HG02884 (cell line): ENCODE measurements around the gene MYO1E.
A peak's percentile ranks its signal among the peaks of the same experiment; 100 is the strongest.
"Not testable (repeated sequence)": the region's sequence is repeated elsewhere in the genome, so short reads cannot be mapped to it uniquely, and the experiment has no call there.

Experiments used
- ATAC-seq: cut with Tn5 transposase; IDR thresholded peaks from one replicate; pipeline ENCODE4 v1.9.1; 2021; ENCODE audit warnings: mild to moderate bottlenecking, moderate library complexity; ENCODE audit not compliant: unreplicated experiment

Gene MYO1E

GRCh38 chr15:59372352-59373211 is at the start of gene MYO1E:
Gene MYO1E, minus strand, starts transcription at chr15:59372871. Its CDS starts 371 bp downstream, at chr15:59372500.
- ATAC-seq, result no peak

GRCh38 chr15:59420986-59421618 is 48.4 kb upstream of the MYO1E start:
- ATAC-seq, result no peak

GRCh38 chr15:59420108-59420507 is 47.4 kb upstream of the MYO1E start:
- ATAC-seq, result no peak

GRCh38 chr15:59419170-59419569 is 46.5 kb upstream of the MYO1E start:
- ATAC-seq, result no peak

GRCh38 chr15:59416816-59417215 is 44.1 kb upstream of the MYO1E start:
- ATAC-seq, result no peak

- no peak for ATAC-seq
Observed at GRCh38 chr15:59413577-59413976, 40.9 kb upstream of the MYO1E start.

- no peak for ATAC-seq
Observed at GRCh38 chr15:59410391-59410896, 37.8 kb upstream of the MYO1E start.

- ATAC-seq, result no peak
Observed at GRCh38 chr15:59407946-59408345, 35.3 kb upstream of the MYO1E start.

- ATAC-seq, result no peak
Observed at GRCh38 chr15:59406446-59406845, 33.8 kb upstream of the MYO1E start.

GRCh38 chr15:59405079-59405478 is 32.4 kb upstream of the MYO1E start:
- no peak for ATAC-seq

- ATAC-seq, result no peak
Observed at GRCh38 chr15:59401824-59402569, 29.3 kb upstream of the MYO1E start.

- ATAC-seq, result not testable (repeated sequence)
Observed at GRCh38 chr15:59401051-59401823, 28.6 kb upstream of the MYO1E start.

GRCh38 chr15:59400103-59400813 is 27.6 kb upstream of the MYO1E start:
- peak; percentile 32 for ATAC-seq

- peak; percentile 82 for ATAC-seq
Observed at GRCh38 chr15:59399465-59400102, 26.9 kb upstream of the MYO1E start.

GRCh38 chr15:59398220-59398619 is 25.5 kb upstream of the MYO1E start:
- no peak for ATAC-seq

GRCh38 chr15:59396679-59397078 is 24.0 kb upstream of the MYO1E start:
- no peak for ATAC-seq

GRCh38 chr15:59396211-59396610 is 23.5 kb upstream of the MYO1E start:
- ATAC-seq, result no peak

GRCh38 chr15:59394166-59394661 is 21.5 kb upstream of the MYO1E start:
- ATAC-seq, result no peak

GRCh38 chr15:59392299-59392698 is 19.6 kb upstream of the MYO1E start:
- no peak for ATAC-seq
